HG02938 (cell line): ENCODE results near the gene C4BPA.

Experiments
- ATAC-seq: cut with Tn5 transposase; IDR thresholded peaks from one replicate; pipeline ENCODE4 v1.9.1; 2021; ENCODE audit warnings: mild to moderate bottlenecking, moderate library complexity; ENCODE audit not compliant: unreplicated experiment

Gene C4BPA

DNA sequence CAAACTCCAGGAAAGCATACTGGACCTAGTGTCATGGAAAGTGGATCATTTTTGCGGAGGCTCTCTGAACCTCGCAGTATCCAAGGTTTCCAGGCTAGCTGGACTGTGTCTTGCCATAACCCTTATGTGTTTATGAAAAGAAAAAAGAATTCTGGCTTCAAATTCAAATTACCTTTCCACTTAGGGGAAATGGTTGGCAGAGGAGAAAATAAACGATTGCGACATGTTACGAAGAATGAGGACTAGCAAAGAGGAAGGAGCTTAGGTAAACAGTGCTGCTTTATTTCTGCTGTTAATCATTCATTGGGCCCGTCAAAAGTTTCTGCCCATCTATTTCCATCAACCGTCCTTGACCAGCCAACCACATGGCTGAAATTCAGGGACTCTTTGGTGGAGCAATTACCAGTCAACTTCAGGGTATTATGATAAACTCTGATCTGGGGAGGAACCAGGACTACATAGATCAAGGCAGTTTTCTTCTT, at the start of gene C4BPA:
C4BPA (plus strand) TSS at position 342 of the 482 bp plus-strand sequence. CDS start 8,793 bp downstream, outside the sequence.
- no peak for ATAC-seq

DNA sequence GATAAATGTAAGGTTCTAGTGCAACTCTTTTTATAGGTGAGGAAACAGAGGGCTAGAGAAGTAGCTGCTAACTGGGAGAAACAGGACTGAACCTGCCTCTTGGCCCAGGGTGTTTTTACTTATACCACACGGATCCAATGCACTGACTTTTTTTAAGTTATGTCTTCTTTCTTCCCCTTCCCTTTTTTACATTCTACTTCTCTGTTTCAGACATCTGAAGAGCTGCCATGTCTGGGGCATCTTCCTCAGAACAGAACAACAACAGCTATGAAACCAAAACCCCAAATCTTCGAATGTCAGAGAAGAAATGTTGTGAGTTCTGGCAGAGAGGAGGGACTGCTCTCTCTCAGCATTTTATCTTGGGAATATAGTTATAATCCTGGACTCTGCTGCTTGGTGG, 49.5 kb upstream of the C4BPA start:
- ATAC-seq: no peak

DNA sequence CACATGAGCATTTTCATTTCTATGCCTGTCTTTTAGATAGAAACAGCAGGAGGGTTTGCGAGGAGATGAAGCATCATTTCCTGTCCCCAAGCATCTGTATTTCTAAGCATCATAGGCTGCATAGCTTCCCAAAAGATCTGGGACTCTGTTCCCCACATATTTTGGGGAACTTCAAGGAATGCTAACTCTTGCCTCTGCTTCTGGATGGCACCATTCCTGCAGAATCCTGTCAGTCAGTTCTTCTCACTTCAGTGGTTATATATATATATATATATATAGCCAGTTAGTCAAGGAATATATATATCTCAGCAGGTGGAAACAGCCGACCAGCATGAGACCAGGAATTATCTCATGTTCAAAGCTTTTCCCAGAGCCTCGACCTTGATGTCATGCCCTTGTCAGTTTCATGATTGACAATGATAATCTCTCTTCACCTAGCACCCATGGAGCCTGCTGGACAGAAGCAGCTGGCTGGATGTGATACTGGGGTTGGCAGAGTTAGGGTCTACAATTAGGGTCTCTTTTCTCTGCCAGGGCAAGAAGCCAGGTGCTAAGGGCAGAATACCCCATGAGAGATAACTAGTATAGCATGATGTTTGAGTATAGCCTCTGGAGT, 48.5 kb upstream of the C4BPA start:
- no peak for ATAC-seq

DNA sequence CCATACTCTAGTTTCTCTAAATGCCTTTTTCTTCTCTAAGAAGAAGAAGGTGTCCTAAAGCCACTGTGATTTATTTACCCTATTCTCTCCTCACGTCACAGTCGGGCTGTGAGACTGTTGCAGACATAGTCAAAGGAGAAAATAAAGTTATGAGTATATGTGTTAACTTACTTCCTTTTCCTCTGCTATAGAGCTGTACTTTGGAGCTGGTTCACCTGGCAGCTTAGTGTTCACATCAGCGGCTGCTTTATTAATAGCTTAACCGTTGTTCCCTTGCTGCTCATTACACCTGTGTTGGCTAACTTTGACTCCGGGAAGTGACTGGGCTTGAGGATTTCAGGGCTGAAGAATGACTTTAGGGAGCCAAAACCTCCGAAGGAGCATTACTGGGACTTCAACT, 47.4 kb upstream of the C4BPA start:
- ATAC-seq: no peak

DNA sequence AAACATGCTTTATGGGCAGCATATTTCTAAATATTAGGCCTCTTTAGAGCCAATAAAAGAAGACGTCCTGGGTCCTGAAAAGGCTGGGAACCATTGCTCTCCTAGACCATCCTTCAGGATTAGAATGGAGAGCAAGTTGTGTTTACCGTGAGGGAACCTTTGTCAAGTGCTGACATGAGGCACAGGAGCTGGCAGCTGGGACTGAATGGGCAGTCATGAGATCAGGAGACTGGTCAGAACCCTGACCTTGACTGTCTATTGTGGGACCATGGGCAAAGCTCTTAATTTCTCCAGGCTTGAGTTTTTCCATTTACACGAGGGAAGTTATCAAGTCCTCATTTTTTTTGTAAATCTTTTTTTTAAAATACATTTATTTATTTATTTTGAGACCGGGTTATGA, 45.8 kb upstream of the C4BPA start:
- ATAC-seq: no peak

DNA sequence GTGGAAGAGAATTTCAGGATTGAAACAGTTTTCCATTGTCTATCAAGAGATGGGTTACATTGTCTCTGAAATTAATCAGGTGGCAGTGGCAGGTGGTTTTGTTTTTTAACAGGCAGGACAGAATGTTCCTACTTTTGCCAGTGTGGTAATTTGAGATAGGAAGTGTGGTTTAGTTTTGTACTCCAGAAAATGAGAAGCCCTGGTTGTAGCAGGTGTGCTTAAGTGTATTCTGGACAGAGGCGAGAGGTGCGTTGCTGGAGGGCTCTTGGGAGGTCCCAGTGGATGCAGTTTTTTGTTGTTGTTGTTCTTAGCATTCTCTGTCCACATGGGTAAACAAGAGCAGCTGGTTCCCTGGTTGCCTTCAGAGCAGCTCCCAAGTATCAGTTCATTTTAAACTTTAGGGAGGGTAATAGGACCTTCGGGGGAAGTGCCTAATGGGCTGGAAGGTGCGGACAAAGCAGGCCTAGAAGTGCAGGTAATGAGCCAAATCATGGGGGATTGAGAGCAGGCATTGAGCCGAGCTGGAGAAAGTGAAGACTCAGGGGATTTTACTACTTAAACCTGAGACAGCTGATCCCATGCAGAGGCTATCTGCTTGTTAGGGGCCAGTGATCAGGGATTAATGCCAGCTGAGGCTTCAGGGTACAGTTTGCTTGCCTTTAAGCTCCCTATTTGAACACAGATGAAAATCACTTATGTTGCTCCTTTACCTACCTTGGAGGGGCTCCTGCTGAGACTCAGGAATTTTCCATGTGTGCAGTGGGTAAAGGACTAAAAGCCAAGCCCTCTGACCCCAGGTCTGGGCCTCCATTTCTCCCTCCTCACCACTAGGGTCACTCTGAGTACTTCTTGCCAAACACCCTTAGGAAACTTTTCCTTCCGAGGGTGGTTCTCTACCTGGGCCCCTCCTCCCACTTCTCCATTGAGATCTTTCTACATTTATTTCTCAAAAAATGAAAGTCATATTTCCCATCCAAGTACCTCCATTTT, 44.9 kb upstream of the C4BPA start:
- ATAC-seq: no peak

DNA sequence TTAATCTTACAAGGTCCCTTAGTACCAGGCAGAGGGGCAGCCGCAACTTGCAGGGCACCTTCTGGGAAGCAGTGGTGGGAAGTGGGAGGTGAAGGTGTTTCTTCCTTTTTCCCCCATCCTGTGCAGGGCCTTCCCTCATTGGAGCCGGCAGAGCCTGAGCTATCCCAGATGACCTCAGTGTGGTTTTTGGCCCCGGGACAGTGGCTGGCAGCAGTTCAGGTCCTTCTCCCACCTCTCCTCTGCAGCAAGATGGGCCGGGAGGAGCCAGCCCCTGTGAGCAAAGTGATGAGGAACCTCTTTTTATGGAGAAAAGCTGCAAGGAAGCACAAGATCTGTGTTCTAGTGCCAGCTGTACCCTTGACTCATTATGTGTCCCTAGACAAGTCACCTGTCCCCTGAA, 44.2 kb upstream of the C4BPA start:
- ATAC-seq: no peak

DNA sequence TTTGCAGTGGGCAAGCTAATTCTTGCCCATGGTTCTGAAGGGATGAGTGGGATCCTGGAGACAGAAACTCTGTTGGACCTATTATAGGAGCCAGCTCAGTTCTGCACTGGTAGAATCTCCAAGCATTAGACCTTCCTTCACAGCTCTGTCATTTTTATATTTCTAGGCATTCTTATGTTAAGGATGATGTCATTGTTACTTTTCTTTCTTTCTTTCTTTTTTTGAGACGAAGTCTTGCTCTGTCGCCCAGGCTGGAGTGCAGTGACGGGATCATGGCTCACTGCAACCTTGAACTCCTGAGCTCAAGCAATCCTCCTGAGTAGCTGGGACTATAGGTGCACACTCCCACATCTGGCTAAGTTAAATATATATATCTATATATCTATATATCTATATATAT, 43.4 kb upstream of the C4BPA start:
- ATAC-seq: no peak

DNA sequence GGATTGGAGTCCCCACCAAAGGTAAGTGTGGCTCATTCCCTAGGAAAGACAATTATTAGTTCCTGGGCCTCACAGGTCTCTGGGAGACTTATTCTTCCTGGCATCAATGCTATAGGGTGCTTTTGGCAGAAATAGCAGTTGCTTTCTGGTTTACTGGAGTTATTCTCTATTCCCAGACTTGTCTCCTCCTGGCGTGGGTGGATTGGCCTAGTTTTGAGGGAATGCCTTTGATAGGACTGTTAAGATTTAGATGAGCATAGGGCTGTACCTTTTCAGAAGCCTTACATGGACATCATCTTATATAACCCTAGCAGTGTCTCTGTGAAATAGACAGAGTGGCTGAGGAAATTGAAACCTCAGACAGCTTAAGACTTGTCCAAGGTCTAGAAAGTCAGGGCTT, 42.0 kb upstream of the C4BPA start:
- no peak for ATAC-seq

DNA sequence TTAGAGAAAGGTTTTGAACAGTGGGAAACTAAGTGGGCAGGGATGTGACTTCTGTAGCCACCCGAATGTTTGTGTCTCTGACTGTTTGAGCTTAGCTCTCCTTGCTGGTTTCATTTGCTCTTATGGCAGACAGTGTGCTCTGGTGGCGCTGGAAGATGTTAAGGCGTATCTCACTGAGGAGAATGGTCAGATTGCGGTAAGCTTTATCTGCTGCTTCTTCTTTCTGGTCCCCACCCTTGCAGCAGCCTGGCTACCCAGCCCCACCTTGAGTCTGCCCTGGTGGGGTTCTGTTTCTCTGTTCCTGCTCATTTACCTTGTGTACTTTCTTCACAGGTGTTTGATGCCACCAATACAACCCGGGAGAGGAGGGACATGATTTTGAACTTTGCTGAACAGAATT, 41.0 kb upstream of the C4BPA start:
- no peak for ATAC-seq

DNA sequence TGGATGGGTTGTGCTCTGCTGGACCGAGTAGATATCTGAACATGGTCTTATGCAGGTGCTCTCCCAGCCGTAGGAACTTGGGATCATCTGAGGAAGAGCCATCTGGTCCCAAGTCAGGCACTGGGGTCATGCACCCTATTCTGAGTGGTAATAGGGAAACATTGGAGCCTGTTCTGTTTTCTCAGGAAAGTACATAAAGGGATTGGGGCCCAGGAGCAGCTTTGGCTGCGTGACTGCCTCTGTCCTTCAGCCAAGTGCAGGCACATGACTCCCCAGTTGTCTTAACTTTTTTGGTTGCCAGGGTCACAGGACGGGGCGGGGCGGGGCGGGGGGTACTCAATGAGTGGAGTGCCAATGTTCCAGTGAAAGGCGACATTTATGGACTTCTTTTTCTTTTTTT, 39.5 kb upstream of the C4BPA start:
- ATAC-seq: no peak

DNA sequence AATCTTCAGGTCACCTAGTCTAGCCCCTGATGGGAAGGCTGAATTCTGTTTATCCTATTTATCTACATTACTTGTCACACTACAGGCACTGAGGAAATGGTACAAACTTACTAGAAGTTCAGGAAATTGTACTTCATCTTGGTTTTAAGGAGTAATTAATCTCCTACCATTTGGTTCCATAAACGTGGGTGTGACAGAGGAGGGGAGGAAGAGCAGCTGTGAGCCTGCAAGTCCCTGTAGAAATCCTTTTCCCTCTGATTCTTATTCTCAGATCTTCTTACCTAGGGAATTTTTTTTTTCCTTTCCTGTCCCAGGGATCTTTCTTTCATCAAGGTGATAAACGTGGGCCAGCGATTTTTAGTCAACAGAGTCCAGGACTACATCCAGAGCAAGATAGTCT, 36.8 kb upstream of the C4BPA start:
- no peak for ATAC-seq

DNA sequence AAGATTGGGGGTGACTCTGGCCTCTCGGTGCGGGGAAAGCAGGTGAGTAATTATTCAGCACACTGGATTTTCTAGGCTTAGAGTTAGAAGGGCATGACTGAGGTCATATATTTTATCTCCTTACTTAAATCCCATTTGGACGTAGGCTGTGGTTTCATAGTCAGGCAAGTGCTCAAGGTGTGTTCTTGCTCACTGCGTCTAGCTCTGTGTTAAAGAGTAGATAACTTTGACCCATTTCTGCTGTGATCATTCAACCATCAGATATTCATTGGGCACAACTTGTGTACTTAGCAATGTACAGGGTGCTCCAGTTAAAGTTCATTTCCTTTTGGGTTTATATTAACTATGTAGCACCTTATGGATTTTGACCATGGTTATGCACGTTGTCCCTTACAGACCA, 36.4 kb upstream of the C4BPA start:
- no peak for ATAC-seq

DNA sequence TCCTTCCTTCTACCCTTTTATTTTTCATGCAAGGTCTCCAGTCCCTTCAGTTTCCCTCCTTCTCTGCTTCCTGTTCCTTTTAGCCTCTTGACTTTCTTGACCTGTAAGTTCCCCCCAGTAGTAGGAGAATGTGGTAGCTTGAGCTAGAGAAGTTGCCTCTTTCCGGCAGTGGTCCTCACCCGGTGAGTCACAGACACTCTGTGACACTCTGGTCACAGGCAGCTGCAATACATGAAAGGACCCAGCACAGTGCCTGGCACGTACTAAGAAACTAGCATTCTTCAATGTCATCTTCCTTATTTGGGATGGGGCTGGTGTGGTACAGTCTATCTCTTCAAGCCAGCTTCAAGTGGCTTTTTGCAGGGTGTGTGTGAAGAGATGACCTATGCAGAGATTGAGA, 35.0 kb upstream of the C4BPA start:
- ATAC-seq: no peak

DNA sequence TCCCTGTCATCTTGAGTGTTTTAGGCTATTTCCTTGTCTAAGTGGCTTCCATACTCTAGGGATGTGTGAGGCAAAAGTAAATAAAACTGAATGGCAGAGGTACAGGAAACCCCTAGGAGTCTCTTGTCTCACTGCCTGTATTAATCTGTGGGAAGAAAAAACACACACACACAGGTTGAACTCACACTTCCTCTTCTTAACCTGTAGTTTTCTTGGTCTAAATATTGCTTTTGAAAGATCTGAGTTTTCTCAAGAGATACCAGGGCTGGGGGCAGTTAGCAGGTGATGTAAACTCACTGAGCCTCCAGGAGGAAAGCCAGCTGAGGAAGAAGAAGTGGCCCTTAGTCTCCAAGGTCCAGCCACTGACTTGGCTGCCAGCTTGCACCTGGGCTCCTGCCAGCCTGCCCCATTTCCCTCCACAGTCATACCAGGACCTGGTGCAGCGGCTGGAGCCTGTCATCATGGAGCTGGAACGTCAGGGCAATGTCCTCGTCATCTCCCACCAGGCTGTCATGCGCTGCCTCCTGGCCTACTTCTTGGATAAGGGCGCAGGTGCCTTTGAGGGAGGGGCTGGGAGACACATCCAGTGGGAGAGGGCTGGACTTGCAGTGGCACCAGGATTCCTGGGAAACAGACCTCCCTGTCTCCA, 34.1 kb upstream of the C4BPA start:
- ATAC-seq: no peak

DNA sequence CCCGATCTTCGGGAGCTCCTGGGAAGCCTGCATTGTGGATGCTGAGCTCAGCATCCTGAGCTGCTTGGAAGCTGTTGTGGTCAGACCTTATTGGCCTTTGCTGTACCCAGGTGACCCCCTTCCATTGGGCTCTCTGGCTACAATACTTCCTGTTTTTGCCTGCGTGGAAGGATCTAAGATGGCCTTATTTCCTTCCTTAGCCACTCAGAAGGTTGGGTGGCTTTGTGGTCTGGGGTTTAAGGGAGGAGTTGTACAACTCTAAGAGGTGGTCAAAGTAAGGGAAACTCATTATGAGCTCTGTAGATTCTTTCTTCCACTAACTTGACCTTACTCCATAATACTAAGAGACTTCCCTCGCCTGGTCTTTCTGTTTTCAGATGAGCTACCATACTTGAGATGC, 33.2 kb upstream of the C4BPA start:
- no peak for ATAC-seq

DNA sequence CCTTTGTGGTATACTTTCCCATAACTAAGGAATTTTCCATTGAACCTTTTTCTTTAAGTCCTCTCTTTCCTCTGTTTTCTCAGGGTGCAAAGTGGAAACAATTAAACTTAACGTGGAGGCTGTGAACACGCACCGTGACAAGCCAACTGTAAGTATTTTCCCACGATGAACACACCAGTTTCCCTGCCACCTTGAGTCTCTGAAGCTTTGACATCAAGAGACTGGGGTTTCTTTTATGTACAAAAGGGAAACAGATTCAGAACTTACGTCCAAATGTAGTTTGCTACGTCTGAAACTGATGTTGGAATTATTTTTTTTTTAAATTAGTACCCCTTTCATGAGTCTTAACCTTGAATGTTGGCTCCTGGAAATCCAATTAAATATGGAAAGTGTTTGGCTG, 32.6 kb upstream of the C4BPA start:
- ATAC-seq: no peak

DNA sequence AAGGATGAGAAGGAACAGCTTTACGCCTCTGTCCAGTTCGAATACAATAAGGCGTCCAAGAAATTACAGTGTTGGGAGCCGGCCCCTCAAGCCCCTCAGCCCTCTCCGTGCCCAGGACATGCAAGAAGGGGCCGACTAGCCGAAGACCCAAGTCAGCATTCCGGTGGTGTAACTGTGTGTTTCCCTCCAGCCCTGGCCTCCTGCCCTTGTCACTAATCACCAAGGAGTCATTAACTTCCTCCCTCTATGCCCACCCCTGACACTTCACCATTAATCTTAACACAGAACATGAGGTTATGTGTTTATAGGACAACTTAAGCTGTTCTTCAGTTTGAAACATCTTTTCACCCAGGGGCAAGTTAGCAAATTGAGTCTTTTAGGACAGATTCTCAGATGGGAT, 31.8 kb upstream of the C4BPA start:
- ATAC-seq: no peak

DNA sequence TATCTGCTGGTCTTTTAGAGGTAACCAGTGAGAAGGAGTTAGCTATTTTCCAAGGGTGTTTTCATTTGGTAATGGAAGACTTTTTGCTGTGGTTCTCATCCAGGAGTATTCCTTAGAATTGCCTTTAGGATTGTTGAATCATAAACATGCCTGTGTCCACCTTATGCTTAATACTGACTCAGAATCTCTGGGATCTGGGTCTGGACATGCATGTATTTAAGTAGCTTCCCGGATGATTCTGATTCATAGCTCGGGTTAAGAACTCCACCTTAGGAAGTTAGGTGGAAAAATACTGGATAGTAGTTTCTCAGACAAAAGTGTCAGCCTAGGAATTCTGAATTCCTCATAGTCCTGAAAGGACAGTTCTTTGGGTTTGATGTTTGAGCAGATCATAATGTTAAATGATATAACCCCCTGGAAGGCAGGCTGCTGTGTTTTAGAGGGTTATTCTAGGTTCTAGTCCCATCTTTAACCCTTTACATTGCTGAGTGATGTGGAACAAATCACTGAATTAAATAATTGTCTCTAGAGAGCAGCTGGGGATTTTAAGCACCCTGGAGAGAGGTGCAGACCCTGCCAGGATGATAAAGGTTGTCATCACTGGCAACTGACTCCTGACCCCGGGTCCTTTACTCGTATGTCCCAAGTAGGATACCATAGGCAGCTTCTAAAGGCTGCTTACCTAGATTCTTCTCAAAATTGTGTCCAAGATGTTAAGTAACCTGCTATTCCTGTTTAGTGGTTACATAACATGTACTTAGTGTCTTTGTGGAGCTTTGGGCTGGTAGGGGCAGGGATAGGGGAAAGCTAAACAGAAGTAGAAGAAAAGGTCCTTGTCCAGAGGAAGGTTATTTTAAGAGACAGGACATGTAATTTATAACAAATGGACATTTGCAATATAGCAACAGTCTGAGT, 29.9 kb upstream of the C4BPA start:
- ATAC-seq: no peak

DNA sequence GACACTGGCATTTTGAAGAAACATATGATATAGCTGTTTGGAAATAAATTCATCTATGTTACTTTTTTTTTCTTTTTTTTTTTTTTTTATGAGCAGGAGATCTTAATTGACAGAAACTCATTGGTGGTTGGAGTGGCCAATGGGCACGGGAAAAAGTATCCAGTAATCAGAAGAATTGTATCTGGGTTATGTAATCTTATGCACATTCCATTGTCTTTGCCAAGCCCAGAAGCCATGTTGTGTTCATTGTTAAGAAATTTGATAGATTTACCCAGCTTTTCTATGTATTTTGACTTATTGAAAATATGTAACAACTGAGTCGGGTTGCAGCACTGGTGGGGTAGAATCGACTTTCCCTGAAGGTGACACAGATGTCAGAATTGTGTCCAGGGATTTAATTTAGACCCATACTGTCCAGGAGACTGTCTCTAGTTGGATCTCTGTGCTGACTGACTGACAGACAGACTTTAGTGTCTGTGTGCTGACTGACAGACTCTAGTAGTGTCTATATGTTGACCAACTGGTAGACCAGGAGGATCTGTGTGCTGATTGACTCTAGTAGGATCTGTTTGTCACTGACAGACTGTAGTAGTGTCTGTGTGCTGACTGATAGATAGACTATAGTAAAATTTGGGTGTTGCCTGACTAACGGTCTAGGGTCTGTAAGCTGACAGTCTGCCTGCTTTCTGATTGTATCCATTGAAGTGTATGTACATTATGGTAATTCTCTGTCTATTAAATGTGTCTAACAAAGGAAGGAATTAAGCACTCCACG, 27.7 kb upstream of the C4BPA start:
- no peak for ATAC-seq
